ENCODE measurements around the gene EMC10.

DNA sequence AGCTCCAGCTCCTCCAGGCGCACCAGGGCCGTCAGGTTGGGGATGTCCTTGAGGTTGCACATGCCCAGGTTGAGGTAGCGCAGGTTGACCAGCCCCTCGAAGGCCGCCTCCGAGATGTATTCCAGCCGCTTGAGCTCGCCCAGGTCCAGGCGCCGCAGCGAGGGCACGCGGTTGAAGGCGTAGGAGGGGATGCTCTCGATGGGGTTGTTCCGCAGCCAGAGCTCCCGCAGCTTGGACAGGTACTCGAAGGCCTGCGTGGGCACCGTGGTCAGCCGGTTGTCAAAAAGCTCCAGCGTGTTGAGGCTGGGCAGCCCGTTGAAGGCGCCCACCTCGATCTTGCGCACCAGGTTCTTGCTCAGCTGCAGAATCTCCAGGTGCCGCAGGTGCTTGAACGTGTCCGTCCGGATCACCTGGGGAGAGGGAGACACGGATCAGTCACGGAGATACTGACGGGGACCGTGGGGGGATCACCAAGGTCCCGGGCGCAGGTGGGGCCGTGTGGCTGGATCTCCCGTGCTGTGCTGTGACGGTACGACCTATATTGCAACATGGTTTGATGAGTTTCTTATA, 42.8 kb downstream of the EMC10 start:
- TF ChIP-seq CTCF (conservative IDR thresholded peaks at IDR 0.05 in 1 of 2, IDR thresholded peaks at IDR 0.05 in 1 of 2; ENCODE audit: extremely low read depth in 1 of 2, insufficient read depth in 1 of 2, low read depth in 1 of 2, low read length in 2 of 2): no peak
- TF ChIP-seq EZH2 (IDR thresholded peaks at IDR 0.05; ENCODE audit: borderline replicate concordance, low read length): no peak
